ENCODE data around the gene SMAD2.

SMAD2 gene

GRCh38 chr18:47779381-47779780 is 151.1 kb downstream of the SMAD2 start:
- H3K9me3 ChIP-seq (ENCODE audit: insufficient read depth, low read depth, low read length) = peaks cover 5% of the 10 kb centered on the region; the same call in 1 of the 2 replicates
- TF ChIP-seq EZH2phosphoT487 (IDR thresholded peaks at IDR 0.05; ENCODE audit: borderline replicate concordance) = no peak
- H3K4me3 ChIP-seq (ENCODE audit: low read length, poor library complexity, severe bottlenecking) = no peak overlapping the region
- H3K79me2 ChIP-seq (ENCODE audit: insufficient read depth, low read length) = no peaks in the 10 kb centered on the region
- peaks cover 8% of the 10 kb centered on the region for H3K4me1 ChIP-seq (ENCODE audit: insufficient read depth, low read length, poor library complexity, severe bottlenecking)
- H3K36me3 ChIP-seq (ENCODE audit: insufficient read depth, low read length) = no peaks in the 10 kb centered on the region
- no peaks in the 10 kb centered on the region for H4K20me1 ChIP-seq (ENCODE audit: insufficient read depth, low read length, poor library complexity, severe bottlenecking)
- H3K4me2 ChIP-seq (ENCODE audit: low read depth, low read length, poor library complexity, severe bottlenecking) = no peak overlapping the region
- H3K9ac ChIP-seq (ENCODE audit: low read depth, low read length, poor library complexity, severe bottlenecking) = no peak overlapping the region
- no peak overlapping the region for H2AFZ ChIP-seq (ENCODE audit: low read length)
- H3F3A ChIP-seq (ENCODE audit: low read depth) = no peaks in the 10 kb centered on the region
- H3K27me3 ChIP-seq (ENCODE audit: insufficient read depth, low read length, poor library complexity, severe bottlenecking) = peaks cover 5% of the 10 kb centered on the region
- no peaks in the 10 kb centered on the region for H3K9me2 ChIP-seq (replicated peaks; ENCODE audit: low read depth, low read length)

GRCh38 chr18:47777626-47778025 is 152.8 kb downstream of the SMAD2 start:
- H3K4me2 ChIP-seq (ENCODE audit: low read depth, low read length, poor library complexity, severe bottlenecking) = no peak overlapping the region
- H3K27me3 ChIP-seq (ENCODE audit: insufficient read depth, low read length, poor library complexity, severe bottlenecking) = peaks cover 5% of the 10 kb centered on the region
- no peaks in the 10 kb centered on the region for H4K20me1 ChIP-seq (ENCODE audit: insufficient read depth, low read length, poor library complexity, severe bottlenecking)

GRCh38 chr18:47775961-47776360 is 154.5 kb downstream of the SMAD2 start:
- no peak overlapping the region for H3K9ac ChIP-seq (ENCODE audit: low read depth, low read length, poor library complexity, severe bottlenecking)
- no peak overlapping the region for H3K4me2 ChIP-seq (ENCODE audit: low read depth, low read length, poor library complexity, severe bottlenecking)
- H3K79me2 ChIP-seq (ENCODE audit: insufficient read depth, low read length) = no peaks in the 10 kb centered on the region
- peaks cover 8% of the 10 kb centered on the region for H3K4me1 ChIP-seq (ENCODE audit: insufficient read depth, low read length, poor library complexity, severe bottlenecking)
- no peak for TF ChIP-seq CTCF (conservative IDR thresholded peaks at IDR 0.05; ENCODE audit: low read length)
- TF ChIP-seq EZH2phosphoT487 (IDR thresholded peaks at IDR 0.05; ENCODE audit: borderline replicate concordance) = no peak
- no peak overlapping the region for H2AFZ ChIP-seq (ENCODE audit: low read length)
- H3K9me2 ChIP-seq (replicated peaks; ENCODE audit: low read depth, low read length) = no peaks in the 10 kb centered on the region
- peaks cover 5% of the 10 kb centered on the region for H3K27me3 ChIP-seq (ENCODE audit: insufficient read depth, low read length, poor library complexity, severe bottlenecking)
- H3K4me3 ChIP-seq (ENCODE audit: low read length, poor library complexity, severe bottlenecking) = no peak overlapping the region
- no peaks in the 10 kb centered on the region for H3K36me3 ChIP-seq (ENCODE audit: insufficient read depth, low read length)
- H4K20me1 ChIP-seq (ENCODE audit: insufficient read depth, low read length, poor library complexity, severe bottlenecking) = no peaks in the 10 kb centered on the region
- H3F3A ChIP-seq (ENCODE audit: low read depth) = no peaks in the 10 kb centered on the region
- no peaks in the 10 kb centered on the region for H3K9me3 ChIP-seq (ENCODE audit: insufficient read depth, low read depth, low read length)

More at GRCh38 chr18:47777626-47778025, 152.8 kb downstream of the SMAD2 start:
- H3K9me2 ChIP-seq (replicated peaks; ENCODE audit: low read depth, low read length) = no peaks in the 10 kb centered on the region
- peaks cover 8% of the 10 kb centered on the region for H3K4me1 ChIP-seq (ENCODE audit: insufficient read depth, low read length, poor library complexity, severe bottlenecking)
- H2AFZ ChIP-seq (ENCODE audit: low read length) = no peak overlapping the region
- TF ChIP-seq EZH2phosphoT487 (IDR thresholded peaks at IDR 0.05; ENCODE audit: borderline replicate concordance) = no peak
- peak; percentile 34 for TF ChIP-seq CTCF (conservative IDR thresholded peaks at IDR 0.05; ENCODE audit: low read length)
- no peaks in the 10 kb centered on the region for H3K36me3 ChIP-seq (ENCODE audit: insufficient read depth, low read length)
- H3K4me3 ChIP-seq (ENCODE audit: low read length, poor library complexity, severe bottlenecking) = no peak overlapping the region
- no peak overlapping the region for H3K9ac ChIP-seq (ENCODE audit: low read depth, low read length, poor library complexity, severe bottlenecking)
- no peaks in the 10 kb centered on the region for H3K9me3 ChIP-seq (ENCODE audit: insufficient read depth, low read depth, low read length)
- H3F3A ChIP-seq (ENCODE audit: low read depth) = no peaks in the 10 kb centered on the region
- no peaks in the 10 kb centered on the region for H3K79me2 ChIP-seq (ENCODE audit: insufficient read depth, low read length)

GRCh38 chr18:47773931-47774330 is 156.5 kb downstream of the SMAD2 start:
- Histone ChIP-seq H2AFZ (ENCODE audit: low read length) (no peak overlapping the region), H3K9me3 (ENCODE audit: insufficient read depth, low read depth, low read length) (no peaks in the 10 kb centered on the region), H3K4me1 (ENCODE audit: insufficient read depth, low read length, poor library complexity, severe bottlenecking) (peaks cover 8% of the 10 kb centered on the region), H3K36me3 (ENCODE audit: insufficient read depth, low read length) (no peaks in the 10 kb centered on the region), H3K4me3 (ENCODE audit: low read length, poor library complexity, severe bottlenecking) (no peak overlapping the region), H3F3A (ENCODE audit: low read depth) (no peaks in the 10 kb centered on the region), H3K79me2 (ENCODE audit: insufficient read depth, low read length) (no peaks in the 10 kb centered on the region), H3K27me3 (ENCODE audit: insufficient read depth, low read length, poor library complexity, severe bottlenecking) (peaks cover 5% of the 10 kb centered on the region), H3K9me2 (replicated peaks; ENCODE audit: low read depth, low read length) (no peaks in the 10 kb centered on the region), H3K9ac (ENCODE audit: low read depth, low read length, poor library complexity, severe bottlenecking) (no peak overlapping the region), H3K4me2 (ENCODE audit: low read depth, low read length, poor library complexity, severe bottlenecking) (no peak overlapping the region), H4K20me1 (ENCODE audit: insufficient read depth, low read length, poor library complexity, severe bottlenecking) (no peaks in the 10 kb centered on the region)
- TF ChIP-seq CTCF (conservative IDR thresholded peaks at IDR 0.05; ENCODE audit: low read length) (no peak), EZH2phosphoT487 (IDR thresholded peaks at IDR 0.05; ENCODE audit: borderline replicate concordance) (no peak)

Measured in Loucy (cell line).